HG03521 (cell line): ENCODE data around the gene PDZRN4.

Experiments
- ATAC-seq: cut with Tn5 transposase; IDR thresholded peaks from one replicate; pipeline ENCODE4 v1.9.1; 2021; ENCODE audit warnings: mild to moderate bottlenecking, moderate library complexity; ENCODE audit not compliant: unreplicated experiment

PDZRN4 gene

GRCh38 chr12:41621291-41621690, 433.2 kb downstream of the PDZRN4 start:
- no peak for ATAC-seq
